ENCODE results near the gene HIVEP1. TPM values are rescaled to one million over a fixed set of nuclear protein-coding genes. Genes with fewer than 3 reads are reported as not detected.

HIVEP1 gene
- polyA plus RNA-seq, 3 donors = 1.7 to 8.7 (median 2.7) TPM

- Mint-ChIP-seq H3K27ac (no peak overlapping the region), H3K36me3 (peaks cover 23 to 26% of the 10 kb centered on the region in 2 donors), H3K4me3 (no peak overlapping the region), H3K4me1 (peaks cover 30% of the 10 kb centered on the region), H3K9me3 (peaks cover 0 to 13% (median 3%) of the 10 kb centered on the region in 7 donors), H3K27me3 (ENCODE audit: low read depth in 3 of 3) (no peaks in the 10 kb centered on the region)
- no peaks in the 10 kb centered on the region for H3K79me2 ChIP-seq (ENCODE audit: insufficient read depth, low read length)
- no peak for DNase-seq
- H3K4me2 ChIP-seq (replicated peaks; ENCODE audit: extremely low read depth, low read length, poor library complexity, severe bottlenecking) = no peak overlapping the region
- no peak overlapping the region for H2AFZ ChIP-seq (ENCODE audit: insufficient read depth, low read depth, low read length, poor library complexity, severe bottlenecking)
- no peaks in the 10 kb centered on the region for H4K20me1 ChIP-seq (ENCODE audit: insufficient read depth, low read length)
- H3K9me3 ChIP-seq (replicated peaks in 1 of 2; ENCODE audit: control insufficient read depth in 1 of 2, insufficient read depth in 1 of 2, low read length in 2 of 2) = no peaks in the 10 kb centered on the region
- no peak overlapping the region for H3K9ac ChIP-seq (ENCODE audit: insufficient read depth, low read length, poor library complexity, severe bottlenecking)
- H3K36me3 ChIP-seq (replicated peaks in 1 of 2; ENCODE audit: control insufficient read depth in 1 of 2, insufficient read depth in 2 of 2, low read length in 2 of 2) = peaks cover 9 to 21% of the 10 kb centered on the region in 2 donors
- no peak overlapping the region for H3K4me3 ChIP-seq (replicated peaks in 1 of 3; ENCODE audit: low read depth in 2 of 3, low read length in 3 of 3)
- H3K27ac ChIP-seq (ENCODE audit: low read depth in 1 of 2, low read length in 2 of 2) = no peak overlapping the region
- WGBS (ENCODE audit: insufficient coverage) = no CpG with 5 or more reads among the region's 3 CpGs
- intact Hi-C loops (cut with micrococcal nuclease) = no loop called here
- no peaks in the 10 kb centered on the region for H3K27me3 ChIP-seq (ENCODE audit: control insufficient read depth in 2 of 2, insufficient read depth in 2 of 2, low read length in 2 of 2)
- TF ChIP-seq CTCF (IDR thresholded peaks at IDR 0.05) = no peak
- peaks cover 5 to 12% of the 10 kb centered on the region in 2 donors for H3K4me1 ChIP-seq (ENCODE audit: control insufficient read depth in 1 of 2, insufficient read depth in 2 of 2, low read length in 2 of 2)
Measured at GRCh38 chr6:12116978-12117377, 104.9 kb downstream of the HIVEP1 start.

- no peaks in the 10 kb centered on the region for H3K79me2 ChIP-seq (ENCODE audit: insufficient read depth, low read length)
- peaks cover 0 to 13% (median 3%) of the 10 kb centered on the region in 7 donors for H3K9me3 Mint-ChIP-seq
- no peak overlapping the region for H3K4me3 ChIP-seq (replicated peaks in 1 of 3; ENCODE audit: low read depth in 2 of 3, low read length in 3 of 3)
- no peak overlapping the region for H3K27ac ChIP-seq (ENCODE audit: low read depth in 1 of 2, low read length in 2 of 2)
- no peak overlapping the region for H2AFZ ChIP-seq (ENCODE audit: insufficient read depth, low read depth, low read length, poor library complexity, severe bottlenecking)
- peaks cover 5 to 12% of the 10 kb centered on the region in 2 donors for H3K4me1 ChIP-seq (ENCODE audit: control insufficient read depth in 1 of 2, insufficient read depth in 2 of 2, low read length in 2 of 2)
- H3K9me3 ChIP-seq (replicated peaks in 1 of 2; ENCODE audit: control insufficient read depth in 1 of 2, insufficient read depth in 1 of 2, low read length in 2 of 2) = no peaks in the 10 kb centered on the region
- intact Hi-C loops (cut with micrococcal nuclease) = no loop called here
- TF ChIP-seq CTCF (IDR thresholded peaks at IDR 0.05) = no peak
- peaks cover 23% of the 10 kb centered on the region for H3K4me1 Mint-ChIP-seq
- H3K4me3 Mint-ChIP-seq = no peak overlapping the region
- H3K36me3 ChIP-seq (replicated peaks in 1 of 2; ENCODE audit: control insufficient read depth in 1 of 2, insufficient read depth in 2 of 2, low read length in 2 of 2) = peaks cover 9 to 21% of the 10 kb centered on the region in 2 donors
- H3K36me3 Mint-ChIP-seq = peaks cover 23 to 29% of the 10 kb centered on the region in 2 donors
- H3K27ac Mint-ChIP-seq = peak overlapping the region in 1 of 7 donors; percentile 25
- no peak overlapping the region for H3K9ac ChIP-seq (ENCODE audit: insufficient read depth, low read length, poor library complexity, severe bottlenecking)
- no peak for DNase-seq
- no peaks in the 10 kb centered on the region for H4K20me1 ChIP-seq (ENCODE audit: insufficient read depth, low read length)
- no peak overlapping the region for H3K4me2 ChIP-seq (replicated peaks; ENCODE audit: extremely low read depth, low read length, poor library complexity, severe bottlenecking)
- H3K27me3 Mint-ChIP-seq (ENCODE audit: low read depth in 3 of 3) = no peaks in the 10 kb centered on the region
- no peaks in the 10 kb centered on the region for H3K27me3 ChIP-seq (ENCODE audit: control insufficient read depth in 2 of 2, insufficient read depth in 2 of 2, low read length in 2 of 2)
Measured at GRCh38 chr6:12118607-12119006, 106.5 kb downstream of the HIVEP1 start.
